K562 (cell line): Measurements from ENCODE around the gene CAPN3. TPM values are rescaled to one million over a fixed set of nuclear protein-coding genes. Genes with fewer than 3 reads are reported as not detected.

Source experiments
- CTBP1 ChIP-seq: fragments of 450-650 bp; IDR thresholded peaks from 2 replicates; pipeline ENCODE4 v1.6.1; 2016; ENCODE audit warnings: borderline replicate concordance
- CUX1 ChIP-seq: fragments of 200-800 bp; sonication (Bioruptor generic); IDR thresholded peaks from 2 replicates; pipeline ENCODE4 v1.6.1; 2016; ENCODE audit warnings: missing genetic modification characterization, missing compliant biosample characterization
- JUN ChIP-seq, 2 experiments: sonication (generic) in 1 of 2; formaldehyde crosslinking in 1 of 2; IDR thresholded peaks; 2 replicates each; pipeline versions ENCODE4 v1.6.1 to v1.8.0; 2012 to 2022; ENCODE audit warnings: borderline replicate concordance in 2 of 2, mild to moderate bottlenecking in 2 of 2, improper control_type of control experiment in 1 of 2, low read depth in 1 of 2, low read length in 1 of 2, missing genetic modification reagents in 1 of 2
- KLF16 ChIP-seq: IDR thresholded peaks from 2 replicates; pipeline ENCODE4 v1.6.1; 2016; ENCODE audit warnings: antibody characterized with exemption
- MXD1 ChIP-seq: fragments of 250-450 bp; sonication (Bioruptor Pico); IDR thresholded peaks from 2 replicates; pipeline ENCODE4 v1.8.0; 2021; ENCODE audit warnings: borderline replicate concordance, mild to moderate bottlenecking, moderate library complexity; ENCODE audit not compliant: poor library complexity, severe bottlenecking
- NCOA1 ChIP-seq: fragments of 450-650 bp; IDR thresholded peaks from 2 replicates; pipeline ENCODE4 v1.6.1; 2016; ENCODE audit warnings: low read depth
- NFE2 ChIP-seq: IDR thresholded peaks from 2 replicates; pipeline ENCODE4 v1.6.1; 2014; ENCODE audit warnings: antibody characterized with exemption, low read depth
- PHF20 ChIP-seq: fragments of 450-650 bp; IDR thresholded peaks from 2 replicates; pipeline ENCODE4 v1.6.1; 2018; ENCODE audit not compliant: partially characterized antibody
- PHF8 ChIP-seq: fragments of 200-600 bp; sonication (generic); IDR thresholded peaks from 2 replicates; pipeline ENCODE4 v1.6.1; 2012; ENCODE audit warnings: mixed run types, mild to moderate bottlenecking, inconsistent platforms, low read length, moderate library complexity, borderline replicate concordance
- RBM22 ChIP-seq: fragments of 200-400 bp; formaldehyde crosslinking; IDR thresholded peaks from 2 replicates; pipeline ENCODE4 v1.6.1; 2018; ENCODE audit warnings: low read length, low read depth; ENCODE audit not compliant: poor library complexity, severe bottlenecking
- SRSF3 ChIP-seq: fragments of 200-400 bp; formaldehyde crosslinking; IDR thresholded peaks from 2 replicates; pipeline ENCODE4 v1.6.1; 2016; ENCODE audit warnings: mild to moderate bottlenecking, low read length, moderate library complexity; ENCODE audit not compliant: insufficient read depth
- THRB ChIP-seq: fragments of 450-650 bp; formaldehyde crosslinking; conservative IDR thresholded peaks from 2 replicates; pipeline ENCODE4 v1.4.0; 2022; ENCODE audit warnings: mild to moderate bottlenecking, missing genetic modification characterization
- ZBTB12 ChIP-seq: fragments of 250-450 bp; sonication (Bioruptor Pico); IDR thresholded peaks from 2 replicates; pipeline ENCODE4 v1.4.0; 2020
- ZBTB49 ChIP-seq: sonication (generic); formaldehyde crosslinking; IDR thresholded peaks from 2 replicates; pipeline ENCODE4 v1.8.0; 2022; ENCODE audit warnings: missing genetic modification reagents, mild to moderate bottlenecking, borderline replicate concordance
- polyA plus RNA-seq, 8 experiments: library from polyadenylated mRNA; depleted of rRNA in 4 of 8; stranded (reverse) in 5 of 8; unstranded in 3 of 8; fragments of >200 nt; fragmentation: Nextera tagmentation in 2 of 8; fragmentation: Illumina TruSeq in 1 of 8; extraction: Ambion mirVana in 2 of 8; extraction: Trizol in 1 of 8; gene quantifications; 2 replicates each; pipeline versions ENCODE4 v1.2.1 to v1.2.3, GENCODE V29; 2011 to 2014; ENCODE audit warnings: inconsistent platforms in 1 of 8, missing spikeins in 1 of 8
- total RNA-seq, 7 experiments: library from RNA; depleted of rRNA in 6 of 7; stranded (reverse); fragments of >200 nt in 6 of 7; fragmentation: Illumina TruSeq in 2 of 7; extraction: Trizol in 2 of 7; gene quantifications; 2 replicates each; pipeline versions ENCODE4 v1.2.1 to v1.2.3, GENCODE V29; 2011 to 2021; ENCODE audit warnings: low replicate concordance in 1 of 7

The CAPN3 gene
- total and polyA plus RNA-seq, 9 of the 15 experiments (the other 6 are each of a cell fraction or from before 2014, with no cell fraction given) = 0.03 to 0.34 (median 0.20) TPM; not detected in 2

GRCh38 chr15:42385206-42385979, 26.1 kb downstream of the CAPN3 start (continued):
- TF ChIP-seq NFE2 (peak; percentile 10; the same call in 1 of the 2 replicates), MXD1 (no peak), RBM22 (no peak), JUN (IDR thresholded peaks at IDR 0.05; ENCODE audit: borderline replicate concordance, low read depth, low read length) (no peak), JUN (CRISPR knock-in tag; IDR thresholded peaks at IDR 0.05; ENCODE audit: borderline replicate concordance) (no peak), SRSF3 (no peak), ZBTB49 (CRISPR knock-in tag) (0 out of 2 replicates have a peak, but pooled peaks have one; percentile 62), NCOA1 (no peak), THRB (CRISPR knock-in tag) (no peak), ZBTB12 (CRISPR knock-in tag) (no peak), PHF8 (no peak), PHF20 (no peak), CUX1 (no peak), KLF16 (peak; percentile 41; the same call in 1 of the 2 replicates), CTBP1 (peak; percentile 49; the same call in 1 of the 2 replicates)
